Fibroblast of villous mesenchyme (primary cell): ENCODE data around the gene ERBB4. TPM values are rescaled to one million over a fixed set of nuclear protein-coding genes. Genes with fewer than 3 reads are reported as not detected.

Experiments
- DNase-seq: peaks from one replicate; pipeline ENCODE4 v3.0.0-alpha.2; 2010; ENCODE audit warnings: low read depth
- H3K4me3 ChIP-seq: 2 replicates; pipeline ENCODE4 v1.5.1; 2011; ENCODE audit warnings: low read depth, mild to moderate bottlenecking, low read length
- total RNA-seq: library from RNA; depleted of rRNA; stranded (reverse); fragments of >200 nt; gene quantifications from 2 replicates; pipeline ENCODE4 v1.2.3, GENCODE V29; 2012
- TF ChIP-seq, protein P1 (sequence below): IDR thresholded peaks from 2 replicates; pipeline ENCODE4 v1.5.1; 2012; ENCODE audit warnings: low read depth, mild to moderate bottlenecking, low read length; ENCODE audit not compliant: insufficient read depth

The ERBB4 gene
- total RNA-seq, 1 donor, result under 0.01 TPM

- DNase-seq, result no peak
- no peak overlapping the region for H3K4me3 ChIP-seq
- TF ChIP-seq, protein P1, sequence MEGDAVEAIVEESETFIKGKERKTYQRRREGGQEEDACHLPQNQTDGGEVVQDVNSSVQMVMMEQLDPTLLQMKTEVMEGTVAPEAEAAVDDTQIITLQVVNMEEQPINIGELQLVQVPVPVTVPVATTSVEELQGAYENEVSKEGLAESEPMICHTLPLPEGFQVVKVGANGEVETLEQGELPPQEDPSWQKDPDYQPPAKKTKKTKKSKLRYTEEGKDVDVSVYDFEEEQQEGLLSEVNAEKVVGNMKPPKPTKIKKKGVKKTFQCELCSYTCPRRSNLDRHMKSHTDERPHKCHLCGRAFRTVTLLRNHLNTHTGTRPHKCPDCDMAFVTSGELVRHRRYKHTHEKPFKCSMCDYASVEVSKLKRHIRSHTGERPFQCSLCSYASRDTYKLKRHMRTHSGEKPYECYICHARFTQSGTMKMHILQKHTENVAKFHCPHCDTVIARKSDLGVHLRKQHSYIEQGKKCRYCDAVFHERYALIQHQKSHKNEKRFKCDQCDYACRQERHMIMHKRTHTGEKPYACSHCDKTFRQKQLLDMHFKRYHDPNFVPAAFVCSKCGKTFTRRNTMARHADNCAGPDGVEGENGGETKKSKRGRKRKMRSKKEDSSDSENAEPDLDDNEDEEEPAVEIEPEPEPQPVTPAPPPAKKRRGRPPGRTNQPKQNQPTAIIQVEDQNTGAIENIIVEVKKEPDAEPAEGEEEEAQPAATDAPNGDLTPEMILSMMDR, result no peak
Measured at GRCh38 chr2:211900518-211900917, 638.1 kb downstream of the ERBB4 start.

GRCh38 chr2:211900000-211900399, 638.6 kb downstream of the ERBB4 start:
- DNase-seq, result no peak
- no peak overlapping the region for H3K4me3 ChIP-seq
- TF ChIP-seq, protein P1, result no peak

- no peak for DNase-seq
- TF ChIP-seq, protein P1, result no peak
Measured at GRCh38 chr2:211898702-211899101, 639.9 kb downstream of the ERBB4 start.

DNA sequence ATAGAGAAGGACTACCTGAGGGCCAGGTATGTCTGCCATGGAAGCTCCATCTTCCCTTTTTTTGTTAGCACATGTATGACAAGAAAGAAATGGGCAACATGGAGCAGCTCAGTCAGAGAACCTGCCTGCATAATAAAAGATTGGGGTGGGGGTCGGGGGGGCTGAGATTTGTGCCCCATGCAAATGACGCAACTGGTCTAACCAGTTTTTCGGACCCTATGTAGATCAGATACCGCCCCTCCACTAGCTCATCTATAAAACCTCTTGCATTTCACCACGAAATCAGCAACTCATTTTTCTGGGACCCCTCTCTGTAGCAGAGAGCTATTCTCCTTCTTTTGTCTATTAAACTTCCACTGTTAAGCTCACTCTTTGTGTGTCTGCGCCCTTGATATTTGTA, 657.2 kb downstream of the ERBB4 start:
- no peak for DNase-seq
- TF ChIP-seq, protein P1, result no peak
- no peak overlapping the region for H3K4me3 ChIP-seq

More at GRCh38 chr2:211898702-211899101, 639.9 kb downstream of the ERBB4 start:
- H3K4me3 ChIP-seq, result no peak overlapping the region

DNA sequence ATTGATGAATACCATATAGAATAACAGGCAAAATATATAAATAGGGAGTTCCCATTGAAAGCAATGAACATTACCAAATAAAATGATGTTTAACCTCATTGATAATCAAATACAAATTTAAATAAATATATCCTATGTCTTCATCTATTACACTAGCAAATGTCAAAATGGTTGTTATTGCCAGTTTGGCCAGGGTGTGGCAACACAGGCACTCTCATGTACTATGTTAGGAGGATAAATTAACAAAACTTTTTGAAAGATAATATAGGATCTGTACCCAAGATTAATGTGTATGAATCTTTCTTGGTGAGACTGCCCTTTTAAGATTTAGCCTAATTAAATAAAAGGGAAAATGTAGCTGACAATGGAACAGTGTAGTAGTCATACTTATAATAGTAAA, 659.3 kb downstream of the ERBB4 start:
- DNase-seq, result no peak
- H3K4me3 ChIP-seq, result no peak overlapping the region
- TF ChIP-seq, protein P1, result no peak

DNA sequence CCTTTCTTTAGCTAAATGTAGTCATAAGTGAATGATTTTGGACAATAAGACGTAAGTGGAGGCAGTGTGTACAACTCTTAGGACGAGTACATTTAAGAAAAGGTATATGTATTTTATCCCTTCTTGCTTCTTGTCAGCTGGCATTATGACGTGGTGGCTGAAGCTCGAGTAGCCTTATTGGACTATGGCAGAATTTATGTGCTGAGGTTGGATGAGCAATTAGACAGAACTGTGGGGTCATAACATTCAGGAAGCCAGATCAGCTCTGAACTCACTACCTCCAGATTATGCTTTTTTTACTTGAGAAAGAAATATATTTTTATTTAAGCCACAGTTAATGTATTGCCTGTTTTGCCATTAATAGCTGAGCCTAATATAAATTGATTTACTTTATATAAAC, 661.5 kb downstream of the ERBB4 start:
- DNase-seq, result no peak
- TF ChIP-seq, protein P1, result no peak
- H3K4me3 ChIP-seq, result no peak overlapping the region

- DNase-seq, result no peak
- TF ChIP-seq, protein P1, result no peak
- H3K4me3 ChIP-seq, result no peak overlapping the region
Measured at GRCh38 chr2:211875488-211875887, 663.1 kb downstream of the ERBB4 start.
